HG02973 (cell line): ENCODE measurements around the gene LETM1.

Experiments
- ATAC-seq: cut with Tn5 transposase; IDR thresholded peaks from one replicate; pipeline ENCODE4 v1.9.1; 2021; ENCODE audit warnings: moderate library complexity; ENCODE audit not compliant: unreplicated experiment

Gene LETM1

DNA sequence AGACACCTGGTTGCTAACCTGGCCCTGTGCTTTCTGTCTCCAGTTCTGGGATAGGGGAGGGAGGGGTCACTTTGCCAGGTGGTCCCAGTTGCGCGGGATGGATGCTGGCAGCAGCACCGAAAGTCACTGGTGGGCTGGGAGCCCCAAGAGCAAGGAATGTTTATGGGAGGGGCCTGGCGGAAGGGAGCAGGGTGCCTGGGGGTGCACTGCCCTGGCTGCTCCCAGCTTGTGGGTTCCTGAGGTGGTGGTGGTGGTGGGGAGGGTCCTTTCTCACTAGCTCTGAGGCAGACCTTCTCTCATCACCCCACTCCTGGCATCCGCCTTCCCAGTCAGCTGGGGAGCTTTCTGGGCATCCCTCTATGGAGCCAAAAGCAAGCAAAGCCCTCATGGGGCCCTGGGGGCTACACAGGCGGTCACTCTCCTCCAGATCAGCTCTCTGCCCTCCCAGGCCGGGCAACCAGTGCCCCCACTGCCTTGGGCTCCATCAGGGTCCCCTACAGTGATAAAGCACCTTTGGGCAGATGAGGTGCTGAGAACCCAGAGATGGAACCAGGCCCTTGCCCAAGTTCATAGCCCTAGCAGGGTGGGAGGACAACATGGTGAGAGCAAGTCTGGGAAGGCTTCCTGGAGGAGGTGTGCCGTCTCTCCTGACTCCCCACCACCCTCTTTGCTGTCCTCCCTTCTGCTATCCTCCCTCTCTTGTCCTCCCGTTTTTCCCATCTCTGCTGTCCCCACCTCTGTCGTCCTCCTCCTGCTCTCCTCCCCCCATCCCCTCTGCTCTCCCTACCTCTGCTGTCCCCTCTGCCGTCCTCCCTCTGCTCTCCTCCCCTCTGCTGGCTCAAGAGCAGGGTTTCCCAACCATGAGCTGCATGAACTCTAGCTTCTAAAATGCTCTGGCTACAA lies 46.9 kb downstream of the LETM1 start:
- no peak for ATAC-seq

DNA sequence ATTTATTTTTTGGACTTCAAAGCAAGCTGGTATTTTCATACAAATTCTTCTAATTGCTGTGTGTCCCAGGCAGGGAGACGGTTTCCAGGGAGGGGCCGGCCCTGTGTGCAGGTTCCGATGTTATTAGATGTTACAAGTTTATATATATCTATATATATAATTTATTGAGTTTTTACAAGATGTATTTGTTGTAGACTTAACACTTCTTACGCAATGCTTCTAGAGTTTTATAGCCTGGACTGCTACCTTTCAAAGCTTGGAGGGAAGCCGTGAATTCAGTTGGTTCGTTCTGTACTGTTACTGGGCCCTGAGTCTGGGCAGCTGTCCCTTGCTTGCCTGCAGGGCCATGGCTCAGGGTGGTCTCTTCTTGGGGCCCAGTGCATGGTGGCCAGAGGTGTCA lies 47.6 kb downstream of the LETM1 start:
- ATAC-seq, result no peak

DNA sequence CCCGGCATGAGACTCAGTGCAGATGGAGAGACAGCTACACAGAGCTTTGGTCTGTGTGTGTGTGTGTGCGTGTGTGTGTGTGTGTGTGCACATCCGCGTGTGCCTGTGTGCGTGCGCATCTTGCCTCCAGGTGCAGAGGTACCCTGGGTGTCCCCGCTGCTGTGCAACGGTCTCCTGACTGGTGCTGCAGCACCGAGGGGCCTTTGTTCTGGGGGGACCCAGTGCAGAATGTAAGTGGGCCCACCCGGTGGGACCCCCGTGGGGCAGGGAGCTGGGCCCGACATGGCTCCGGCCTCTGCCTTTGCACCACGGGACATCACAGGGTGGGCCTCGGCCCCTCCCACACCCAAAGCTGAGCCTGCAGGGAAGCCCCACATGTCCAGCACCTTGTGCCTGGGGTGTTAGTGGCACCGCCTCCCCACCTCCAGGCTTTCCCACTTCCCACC lies 48.6 kb downstream of the LETM1 start:
- ATAC-seq, result no peak

- ATAC-seq, result no peak
These were observed 49.2 kb downstream of the LETM1 start for GRCh38 chr4:1806596-1807331.

DNA sequence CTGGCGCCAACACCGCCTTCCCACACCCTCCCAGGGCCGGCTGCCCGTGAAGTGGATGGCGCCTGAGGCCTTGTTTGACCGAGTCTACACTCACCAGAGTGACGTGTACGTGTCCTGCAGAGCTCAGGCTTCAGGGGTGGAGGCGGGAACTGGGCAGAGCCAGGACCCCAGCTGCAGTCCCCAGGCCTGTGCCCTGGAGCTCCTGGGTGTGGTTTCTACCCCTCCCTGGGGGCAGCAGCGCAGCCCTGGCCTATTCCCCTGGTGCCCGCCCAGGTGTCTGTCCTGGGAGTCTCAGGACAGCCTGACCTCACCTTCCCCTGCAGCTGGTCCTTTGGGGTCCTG lies 49.8 kb downstream of the LETM1 start:
- ATAC-seq, result no peak

DNA sequence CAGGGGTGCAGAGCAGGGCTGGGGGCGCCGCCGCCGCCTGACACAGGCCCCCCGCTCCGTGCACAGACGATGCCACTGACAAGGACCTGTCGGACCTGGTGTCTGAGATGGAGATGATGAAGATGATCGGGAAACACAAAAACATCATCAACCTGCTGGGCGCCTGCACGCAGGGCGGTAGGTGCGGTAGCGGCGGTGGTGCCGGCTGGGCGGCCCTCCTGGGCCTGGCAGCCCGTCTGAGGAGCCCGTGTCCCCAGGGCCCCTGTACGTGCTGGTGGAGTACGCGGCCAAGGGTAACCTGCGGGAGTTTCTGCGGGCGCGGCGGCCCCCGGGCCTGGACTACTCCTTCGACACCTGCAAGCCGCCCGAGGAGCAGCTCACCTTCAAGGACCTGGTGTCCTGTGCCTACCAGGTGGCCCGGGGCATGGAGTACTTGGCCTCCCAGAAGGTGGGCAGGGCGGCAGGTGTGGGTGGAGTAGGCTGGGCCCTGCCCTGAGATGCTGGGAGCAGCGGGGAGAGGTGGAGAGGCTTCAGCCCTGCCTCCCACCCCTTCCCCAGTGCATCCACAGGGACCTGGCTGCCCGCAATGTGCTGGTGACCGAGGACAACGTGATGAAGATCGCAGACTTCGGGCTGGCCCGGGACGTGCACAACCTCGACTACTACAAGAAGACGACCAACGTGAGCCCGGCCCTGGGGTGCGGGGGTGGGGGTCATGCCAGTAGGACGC lies 50.3 kb downstream of the LETM1 start:
- no peak for ATAC-seq

GRCh38 chr4:1804638-1805492 lies 51.1 kb downstream of the LETM1 start:
- ATAC-seq, result no peak

DNA sequence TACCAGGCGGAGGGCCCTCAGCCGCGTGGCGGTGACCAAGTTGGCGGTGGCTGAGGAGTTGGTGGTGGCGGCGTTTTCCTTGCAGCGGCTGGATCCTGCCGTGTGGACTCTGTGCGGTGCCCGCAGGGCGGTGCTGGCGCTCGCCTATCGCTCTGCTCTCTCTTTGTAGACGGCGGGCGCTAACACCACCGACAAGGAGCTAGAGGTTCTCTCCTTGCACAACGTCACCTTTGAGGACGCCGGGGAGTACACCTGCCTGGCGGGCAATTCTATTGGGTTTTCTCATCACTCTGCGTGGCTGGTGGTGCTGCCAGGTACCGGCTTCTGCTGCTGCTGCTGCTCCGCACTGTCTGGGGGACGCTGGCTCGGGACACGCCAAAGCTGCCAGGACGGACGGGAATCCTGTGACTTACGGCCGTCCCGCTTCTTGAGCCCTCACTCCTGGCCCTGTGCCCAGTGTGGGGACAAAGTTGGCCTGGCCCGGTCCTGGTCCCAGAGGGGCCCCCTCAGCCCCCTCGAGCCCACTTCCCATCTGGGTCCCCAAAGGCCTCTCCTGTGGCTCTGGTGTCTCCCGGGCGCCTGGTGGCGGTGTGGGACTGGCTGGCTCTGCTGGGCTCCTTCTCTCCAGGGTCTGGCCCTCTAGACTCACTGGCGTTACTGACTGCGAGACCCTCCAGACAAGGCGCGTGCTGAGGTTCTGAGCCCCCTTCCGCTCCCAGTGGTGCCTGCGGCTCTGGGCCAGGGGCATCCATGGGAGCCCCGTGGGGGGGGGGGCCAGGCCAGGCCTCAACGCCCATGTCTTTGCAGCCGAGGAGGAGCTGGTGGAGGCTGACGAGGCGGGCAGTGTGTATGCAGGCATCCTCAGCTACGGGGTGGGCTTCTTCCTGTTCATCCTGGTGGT lies 52.2 kb downstream of the LETM1 start:
- no peak for ATAC-seq

DNA sequence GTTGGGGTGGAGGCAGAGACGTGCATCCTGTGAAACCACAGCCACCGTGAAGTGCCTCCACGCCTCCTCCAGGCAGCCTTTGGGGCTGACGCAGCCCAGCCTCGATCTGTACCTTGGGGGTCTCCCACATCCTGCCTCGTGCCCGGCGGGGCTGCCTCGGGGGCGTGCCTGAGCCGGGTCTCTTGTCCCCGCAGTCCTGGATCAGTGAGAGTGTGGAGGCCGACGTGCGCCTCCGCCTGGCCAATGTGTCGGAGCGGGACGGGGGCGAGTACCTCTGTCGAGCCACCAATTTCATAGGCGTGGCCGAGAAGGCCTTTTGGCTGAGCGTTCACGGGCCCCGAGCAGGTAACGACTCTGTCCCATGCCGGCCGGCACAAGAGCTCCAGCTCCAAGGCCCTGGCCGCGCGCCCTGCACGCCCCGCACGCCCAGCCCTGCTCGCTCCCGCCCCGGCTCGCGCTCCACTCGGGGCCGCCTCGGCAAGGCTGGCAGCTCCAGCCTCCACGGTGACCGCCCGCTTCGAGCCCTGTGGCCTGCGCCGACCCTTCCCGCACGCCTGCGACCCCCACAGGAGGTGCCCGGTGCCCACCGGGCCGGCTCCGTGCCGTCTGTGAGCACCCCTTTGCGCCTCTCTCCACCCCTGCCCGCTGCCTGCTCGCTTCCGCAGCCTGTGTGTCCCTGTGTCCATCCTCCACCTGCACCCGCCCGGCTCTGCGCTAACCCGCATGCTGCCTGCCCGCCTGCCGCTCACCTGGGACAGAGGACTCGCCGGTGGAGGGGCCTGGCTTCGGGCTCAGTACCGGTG lies 53.0 kb downstream of the LETM1 start:
- ATAC-seq, result no peak

DNA sequence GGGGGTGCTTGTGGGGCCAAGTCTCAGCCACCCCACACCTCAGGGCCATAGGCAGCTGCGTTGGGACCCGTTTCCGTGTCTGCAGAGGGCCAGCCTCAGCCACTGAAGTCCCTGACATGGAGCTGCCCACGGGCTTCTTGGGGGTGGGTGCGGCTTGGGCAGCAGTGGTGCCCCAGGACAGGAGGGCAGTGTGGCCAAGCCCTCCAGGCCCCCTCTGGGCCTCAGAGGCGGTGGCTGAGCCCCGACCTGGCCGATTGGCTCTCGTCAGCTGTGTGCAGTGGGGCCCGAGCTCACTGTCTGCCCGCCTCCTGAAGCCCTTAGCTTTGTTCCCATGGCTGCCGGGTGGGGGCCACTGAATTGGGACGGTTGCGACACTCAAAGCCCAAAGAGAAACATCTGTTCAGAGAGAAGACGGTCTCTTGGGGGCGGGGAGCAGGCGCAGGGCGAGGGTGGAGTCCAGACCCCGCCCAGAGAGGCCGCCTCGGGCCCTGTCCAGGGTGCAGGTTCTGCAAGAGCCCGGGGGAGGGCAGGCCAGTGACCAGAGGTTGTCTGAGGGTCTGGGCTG lies 53.7 kb downstream of the LETM1 start:
- no peak for ATAC-seq

DNA sequence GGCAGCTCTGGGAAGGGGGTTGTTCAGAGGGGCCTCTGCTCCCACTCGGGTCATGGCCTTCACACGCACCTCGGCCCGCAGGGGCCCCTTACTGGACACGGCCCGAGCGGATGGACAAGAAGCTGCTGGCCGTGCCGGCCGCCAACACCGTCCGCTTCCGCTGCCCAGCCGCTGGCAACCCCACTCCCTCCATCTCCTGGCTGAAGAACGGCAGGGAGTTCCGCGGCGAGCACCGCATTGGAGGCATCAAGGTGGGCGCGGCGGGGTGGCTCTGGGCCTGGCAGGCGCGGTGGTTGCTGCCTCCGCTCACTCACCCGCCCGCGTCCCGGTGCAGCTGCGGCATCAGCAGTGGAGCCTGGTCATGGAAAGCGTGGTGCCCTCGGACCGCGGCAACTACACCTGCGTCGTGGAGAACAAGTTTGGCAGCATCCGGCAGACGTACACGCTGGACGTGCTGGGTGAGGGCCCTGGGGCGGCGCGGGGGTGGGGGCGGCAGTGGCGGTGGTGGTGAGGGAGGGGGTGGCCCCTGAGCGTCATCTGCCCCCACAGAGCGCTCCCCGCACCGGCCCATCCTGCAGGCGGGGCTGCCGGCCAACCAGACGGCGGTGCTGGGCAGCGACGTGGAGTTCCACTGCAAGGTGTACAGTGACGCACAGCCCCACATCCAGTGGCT lies 54.5 kb downstream of the LETM1 start:
- no peak for ATAC-seq

DNA sequence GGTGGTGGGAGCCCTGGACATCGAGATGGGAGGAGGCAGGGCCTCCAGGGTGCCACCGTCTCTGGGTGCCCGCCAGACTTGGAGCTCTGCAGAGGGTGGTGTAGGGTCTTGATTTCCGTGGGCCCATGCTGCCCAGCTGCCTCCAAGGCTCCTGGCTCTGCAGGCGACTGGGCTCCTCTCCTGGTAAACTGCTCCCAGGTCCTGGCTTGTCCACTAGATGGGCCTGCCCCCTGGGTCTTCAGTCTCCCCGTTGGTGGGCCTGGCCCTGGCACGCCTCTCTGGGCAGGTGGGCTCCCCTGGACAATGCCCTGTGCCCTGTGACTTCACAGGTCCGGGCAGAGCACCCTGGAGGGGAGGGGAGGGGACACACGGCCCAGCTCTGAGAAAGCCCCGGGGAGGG lies 55.2 kb downstream of the LETM1 start:
- no peak for ATAC-seq

- no peak for ATAC-seq
These were observed 56.3 kb downstream of the LETM1 start for GRCh38 chr4:1799387-1800375.

GRCh38 chr4:1798580-1799386 lies 57.2 kb downstream of the LETM1 start:
- no peak for ATAC-seq

DNA sequence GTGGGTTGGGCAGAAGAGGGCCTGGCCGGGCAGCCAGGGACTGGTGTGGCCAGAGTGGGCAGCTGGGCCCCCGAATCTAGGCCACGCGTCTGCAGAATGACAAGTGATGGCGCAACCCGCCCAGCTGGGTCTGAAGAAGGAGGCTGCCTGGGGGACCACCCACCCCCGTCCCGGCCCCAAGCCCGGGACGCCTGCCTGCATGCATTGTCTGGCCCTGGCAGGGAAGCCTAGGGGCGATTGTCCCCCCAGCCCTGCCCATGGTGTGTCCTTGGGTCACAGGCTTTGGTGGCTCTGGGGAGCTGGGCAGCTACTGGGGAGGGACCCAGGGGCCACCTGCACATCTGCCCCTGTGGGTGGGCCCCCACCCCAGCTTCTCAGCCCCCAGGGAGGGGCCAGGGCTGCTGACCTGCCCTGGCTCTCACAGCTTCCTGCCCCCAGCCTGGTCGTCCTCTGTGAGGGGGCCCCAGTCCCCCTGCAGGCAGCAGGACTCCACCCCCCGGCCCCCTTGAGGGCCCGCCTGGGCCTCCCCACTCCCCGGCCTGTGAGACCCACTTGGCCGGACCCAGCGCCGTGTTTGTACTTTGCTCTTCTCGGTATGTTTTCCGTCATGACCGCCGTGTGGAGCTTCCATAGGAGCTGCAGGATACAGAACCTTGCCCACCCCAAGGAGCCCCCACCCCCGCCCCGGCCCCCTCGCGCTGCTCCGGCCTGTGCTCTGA lies 57.9 kb downstream of the LETM1 start:
- ATAC-seq, result no peak
